HepG2 (cell line): ENCODE measurements around the gene RPUSD2. TPM values are rescaled to one million over a fixed set of nuclear protein-coding genes. Genes with fewer than 3 reads are reported as not detected.

ENCODE experiments used
- AHR ChIP-seq: IDR thresholded peaks from 2 replicates; pipeline ENCODE4 v1.6.1; 2018; ENCODE audit warnings: missing genetic modification reagents, missing compliant biosample characterization
- GABPA ChIP-seq, 2 experiments: IDR thresholded peaks; 2 replicates each; pipeline ENCODE4 v1.6.1; 2011 to 2016; ENCODE audit warnings: low read depth in 2 of 2, low read length in 1 of 2, missing biosample characterization in 1 of 2, missing genetic modification characterization in 1 of 2
- GATA4 ChIP-seq: sonication (generic); IDR thresholded peaks from 2 replicates; pipeline ENCODE4 v1.6.1; 2016; ENCODE audit warnings: antibody characterized with exemption, low read depth, borderline replicate concordance
- IRX3 ChIP-seq: sonication (generic); formaldehyde crosslinking; IDR thresholded peaks from 2 replicates; pipeline ENCODE4 v1.8.1; 2023; ENCODE audit warnings: mild to moderate bottlenecking, low read depth, missing genetic modification reagents, borderline replicate concordance
- KLF15 ChIP-seq: sonication (generic); formaldehyde crosslinking; IDR thresholded peaks from 2 replicates; pipeline ENCODE4 v1.8.1; 2023; ENCODE audit warnings: borderline replicate concordance, mild to moderate bottlenecking, inconsistent platforms, missing genetic modification reagents, mixed read lengths
- NKX3-1 ChIP-seq: sonication (generic); formaldehyde crosslinking; IDR thresholded peaks from 2 replicates; pipeline ENCODE4 v1.5.0; 2020; ENCODE audit warnings: missing genetic modification reagents
- NR2F6 ChIP-seq, 2 experiments: IDR thresholded peaks; 2 replicates each; pipeline ENCODE4 v1.6.1; 2016; ENCODE audit warnings: antibody characterized with exemption in 1 of 2, mild to moderate bottlenecking in 1 of 2
- TAF15 ChIP-seq: fragments of 200-400 bp; formaldehyde crosslinking; IDR thresholded peaks from one replicate; pipeline ENCODE4 v1.6.1; 2018; ENCODE audit warnings: mild to moderate bottlenecking, low read depth, low read length; ENCODE audit not compliant: poor library complexity, severe bottlenecking
- WIZ ChIP-seq: sonication (generic); formaldehyde crosslinking; IDR thresholded peaks from 2 replicates; pipeline ENCODE4 v1.5.1; 2020; ENCODE audit warnings: mild to moderate bottlenecking, missing genetic modification reagents
- XRCC5 ChIP-seq: fragments of 200-400 bp; formaldehyde crosslinking; optimal IDR thresholded peaks from 2 replicates; pipeline ENCODE3; 2017; ENCODE audit warnings: mild to moderate bottlenecking, low read length
- ZNF264 ChIP-seq: sonication (generic); formaldehyde crosslinking; IDR thresholded peaks from 2 replicates; pipeline ENCODE4 v1.4.0; 2020; ENCODE audit warnings: missing genetic modification reagents
- ZNF460 ChIP-seq: sonication (generic); formaldehyde crosslinking; IDR thresholded peaks from 2 replicates; pipeline ENCODE4 v1.5.1; 2020; ENCODE audit warnings: missing genetic modification reagents, mild to moderate bottlenecking, borderline replicate concordance
- ZNF468 ChIP-seq: sonication (generic); formaldehyde crosslinking; IDR thresholded peaks from 2 replicates; pipeline ENCODE4 v1.8.0; 2022; ENCODE audit warnings: mild to moderate bottlenecking, moderate library complexity, missing genetic modification reagents
- polyA plus RNA-seq, 8 experiments: library from polyadenylated mRNA; depleted of rRNA in 3 of 8; stranded (reverse) in 7 of 8; unstranded in 1 of 8; fragments of >200 nt; fragmentation: Illumina TruSeq in 4 of 8; extraction: Trizol in 4 of 8; gene quantifications; 2 replicates each; pipeline versions ENCODE4 v1.2.1 to v1.2.3, GENCODE V29; 2011 to 2016; ENCODE audit warnings: low read depth in 4 of 8, missing spikeins in 1 of 8, mixed read lengths in 1 of 8; ENCODE audit not compliant: insufficient read depth in 1 of 8
- total RNA-seq, 5 experiments: library from RNA; depleted of rRNA; stranded (reverse); fragments of >200 nt; fragmentation: Illumina TruSeq; extraction: Trizol; gene quantifications; 2 replicates each; pipeline ENCODE4 v1.2.3, GENCODE V29; 2016; ENCODE audit warnings: low read depth in 1 of 5
- TF ChIP-seq, protein P1 (sequence below): sonication (generic); formaldehyde crosslinking; IDR thresholded peaks from 2 replicates; pipeline ENCODE4 v1.5.0; 2020; ENCODE audit warnings: mild to moderate bottlenecking, missing genetic modification reagents
- TF ChIP-seq, protein P2 (sequence below): sonication (generic); formaldehyde crosslinking; IDR thresholded peaks from 2 replicates; pipeline ENCODE4 v1.4.0; 2020; ENCODE audit warnings: missing genetic modification reagents, borderline replicate concordance
- TF ChIP-seq, protein P3 (sequence below), 2 experiments: IDR thresholded peaks; 2 replicates each; pipeline ENCODE4 v1.6.1; 2011 to 2012; ENCODE audit warnings: low read length in 2 of 2, borderline replicate concordance in 1 of 2, low read depth in 1 of 2, mild to moderate bottlenecking in 1 of 2, moderate library complexity in 1 of 2
- TF ChIP-seq, protein P4 (sequence below): sonication (generic); formaldehyde crosslinking; IDR thresholded peaks from 2 replicates; pipeline ENCODE4 v1.4.0; 2020; ENCODE audit warnings: low read depth, mild to moderate bottlenecking, missing genetic modification reagents

Gene RPUSD2
- total and polyA plus RNA-seq, 2 of the 13 experiments (the other 11 are each of a cell fraction or from before 2014, with no cell fraction given), result 8.6 to 14.5 TPM

DNA sequence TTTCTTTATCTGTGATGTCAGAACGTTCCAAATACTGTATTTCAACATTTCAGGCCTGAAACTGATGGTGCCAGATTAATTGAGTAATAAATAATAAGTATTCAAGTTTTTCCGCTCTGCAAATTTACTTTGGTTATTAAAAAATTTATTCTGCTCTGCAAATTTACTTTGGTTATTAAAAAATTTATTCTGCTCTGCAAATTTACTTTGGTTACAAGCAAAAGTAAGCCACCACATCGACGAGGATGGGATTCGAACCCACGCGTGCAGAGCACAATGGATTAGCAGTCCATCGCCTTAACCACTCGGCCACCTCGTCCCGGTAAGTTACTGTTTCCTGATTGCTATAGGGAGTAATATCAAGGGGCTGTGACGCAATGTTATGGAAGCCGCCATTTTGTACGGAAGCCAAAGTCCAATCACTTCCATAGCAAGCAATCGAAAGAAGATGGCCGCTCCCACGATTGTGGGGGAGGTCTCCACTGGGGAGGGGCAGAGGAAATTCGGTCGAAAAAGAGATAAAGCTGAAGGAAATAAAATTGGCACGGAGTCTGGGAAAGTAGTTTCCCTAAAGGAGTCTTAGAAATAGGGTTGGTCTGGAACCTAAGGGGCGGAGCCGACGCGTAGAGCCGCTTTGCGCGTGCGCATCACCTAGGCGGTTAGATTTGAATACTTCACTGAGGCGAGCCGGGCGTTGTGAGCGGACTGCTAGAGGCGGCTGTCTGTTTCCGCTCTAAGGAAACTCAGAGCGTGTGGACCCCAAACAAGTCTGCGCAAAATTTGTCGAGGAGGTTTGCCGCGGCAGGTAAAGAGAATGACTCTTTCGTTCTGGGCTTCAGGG lies 24.7 kb downstream of the RPUSD2 start, which contains the start of gene KNL1 (continued):
- TF ChIP-seq, protein P1, sequence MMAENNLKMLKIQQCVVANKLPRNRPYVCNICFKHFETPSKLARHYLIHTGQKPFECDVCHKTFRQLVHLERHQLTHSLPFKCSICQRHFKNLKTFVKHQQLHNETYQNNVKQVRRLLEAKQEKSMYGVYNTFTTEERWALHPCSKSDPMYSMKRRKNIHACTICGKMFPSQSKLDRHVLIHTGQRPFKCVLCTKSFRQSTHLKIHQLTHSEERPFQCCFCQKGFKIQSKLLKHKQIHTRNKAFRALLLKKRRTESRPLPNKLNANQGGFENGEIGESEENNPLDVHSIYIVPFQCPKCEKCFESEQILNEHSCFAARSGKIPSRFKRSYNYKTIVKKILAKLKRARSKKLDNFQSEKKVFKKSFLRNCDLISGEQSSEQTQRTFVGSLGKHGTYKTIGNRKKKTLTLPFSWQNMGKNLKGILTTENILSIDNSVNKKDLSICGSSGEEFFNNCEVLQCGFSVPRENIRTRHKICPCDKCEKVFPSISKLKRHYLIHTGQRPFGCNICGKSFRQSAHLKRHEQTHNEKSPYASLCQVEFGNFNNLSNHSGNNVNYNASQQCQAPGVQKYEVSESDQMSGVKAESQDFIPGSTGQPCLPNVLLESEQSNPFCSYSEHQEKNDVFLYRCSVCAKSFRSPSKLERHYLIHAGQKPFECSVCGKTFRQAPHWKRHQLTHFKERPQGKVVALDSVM (CRISPR knock-in tag), result peak; percentile 55
- TF ChIP-seq GATA4 (0 out of 2 replicates have a peak, but pooled peaks have one; percentile 43), ZNF460 (no peak), TAF15 (no peak), NR2F6 (IDR thresholded peaks at IDR 0.05) (peak; percentile 23; the same call in 1 of the 2 replicates), NR2F6 (CRISPR knock-in tag; IDR thresholded peaks at IDR 0.05) (peak; percentile 42; the same call in 1 of the 2 replicates), GABPA (IDR thresholded peaks at IDR 0.05; ENCODE audit: low read depth, low read length) (no peak), GABPA (CRISPR knock-in tag; IDR thresholded peaks at IDR 0.05; ENCODE audit: low read depth) (peak; percentile 72), IRX3 (CRISPR knock-in tag) (peak; percentile 49; the same call in 1 of the 2 replicates), WIZ (CRISPR knock-in tag) (no peak), XRCC5 (peak; percentile 88), AHR (no peak), ZNF264 (peak; percentile 82), ZNF468 (CRISPR knock-in tag) (peak; percentile 18; the same call in 1 of the 2 replicates), NKX3-1 (CRISPR knock-in tag) (no peak; the same call in 1 of the 2 replicates), KLF15 (CRISPR knock-in tag) (no peak; the same call in 1 of the 2 replicates)
- TF ChIP-seq, protein P2, sequence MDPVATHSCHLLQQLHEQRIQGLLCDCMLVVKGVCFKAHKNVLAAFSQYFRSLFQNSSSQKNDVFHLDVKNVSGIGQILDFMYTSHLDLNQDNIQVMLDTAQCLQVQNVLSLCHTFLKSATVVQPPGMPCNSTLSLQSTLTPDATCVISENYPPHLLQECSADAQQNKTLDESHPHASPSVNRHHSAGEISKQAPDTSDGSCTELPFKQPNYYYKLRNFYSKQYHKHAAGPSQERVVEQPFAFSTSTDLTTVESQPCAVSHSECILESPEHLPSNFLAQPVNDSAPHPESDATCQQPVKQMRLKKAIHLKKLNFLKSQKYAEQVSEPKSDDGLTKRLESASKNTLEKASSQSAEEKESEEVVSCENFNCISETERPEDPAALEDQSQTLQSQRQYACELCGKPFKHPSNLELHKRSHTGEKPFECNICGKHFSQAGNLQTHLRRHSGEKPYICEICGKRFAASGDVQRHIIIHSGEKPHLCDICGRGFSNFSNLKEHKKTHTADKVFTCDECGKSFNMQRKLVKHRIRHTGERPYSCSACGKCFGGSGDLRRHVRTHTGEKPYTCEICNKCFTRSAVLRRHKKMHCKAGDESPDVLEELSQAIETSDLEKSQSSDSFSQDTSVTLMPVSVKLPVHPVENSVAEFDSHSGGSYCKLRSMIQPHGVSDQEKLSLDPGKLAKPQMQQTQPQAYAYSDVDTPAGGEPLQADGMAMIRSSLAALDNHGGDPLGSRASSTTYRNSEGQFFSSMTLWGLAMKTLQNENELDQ (CRISPR knock-in tag), result peak; percentile 56; the same call in 1 of the 2 replicates
- TF ChIP-seq, protein P3, sequence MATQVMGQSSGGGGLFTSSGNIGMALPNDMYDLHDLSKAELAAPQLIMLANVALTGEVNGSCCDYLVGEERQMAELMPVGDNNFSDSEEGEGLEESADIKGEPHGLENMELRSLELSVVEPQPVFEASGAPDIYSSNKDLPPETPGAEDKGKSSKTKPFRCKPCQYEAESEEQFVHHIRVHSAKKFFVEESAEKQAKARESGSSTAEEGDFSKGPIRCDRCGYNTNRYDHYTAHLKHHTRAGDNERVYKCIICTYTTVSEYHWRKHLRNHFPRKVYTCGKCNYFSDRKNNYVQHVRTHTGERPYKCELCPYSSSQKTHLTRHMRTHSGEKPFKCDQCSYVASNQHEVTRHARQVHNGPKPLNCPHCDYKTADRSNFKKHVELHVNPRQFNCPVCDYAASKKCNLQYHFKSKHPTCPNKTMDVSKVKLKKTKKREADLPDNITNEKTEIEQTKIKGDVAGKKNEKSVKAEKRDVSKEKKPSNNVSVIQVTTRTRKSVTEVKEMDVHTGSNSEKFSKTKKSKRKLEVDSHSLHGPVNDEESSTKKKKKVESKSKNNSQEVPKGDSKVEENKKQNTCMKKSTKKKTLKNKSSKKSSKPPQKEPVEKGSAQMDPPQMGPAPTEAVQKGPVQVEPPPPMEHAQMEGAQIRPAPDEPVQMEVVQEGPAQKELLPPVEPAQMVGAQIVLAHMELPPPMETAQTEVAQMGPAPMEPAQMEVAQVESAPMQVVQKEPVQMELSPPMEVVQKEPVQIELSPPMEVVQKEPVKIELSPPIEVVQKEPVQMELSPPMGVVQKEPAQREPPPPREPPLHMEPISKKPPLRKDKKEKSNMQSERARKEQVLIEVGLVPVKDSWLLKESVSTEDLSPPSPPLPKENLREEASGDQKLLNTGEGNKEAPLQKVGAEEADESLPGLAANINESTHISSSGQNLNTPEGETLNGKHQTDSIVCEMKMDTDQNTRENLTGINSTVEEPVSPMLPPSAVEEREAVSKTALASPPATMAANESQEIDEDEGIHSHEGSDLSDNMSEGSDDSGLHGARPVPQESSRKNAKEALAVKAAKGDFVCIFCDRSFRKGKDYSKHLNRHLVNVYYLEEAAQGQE (IDR thresholded peaks at IDR 0.05; ENCODE audit: borderline replicate concordance in 1 of 2, low read depth in 1 of 2, low read length in 2 of 2), result no peak
- TF ChIP-seq, protein P4, sequence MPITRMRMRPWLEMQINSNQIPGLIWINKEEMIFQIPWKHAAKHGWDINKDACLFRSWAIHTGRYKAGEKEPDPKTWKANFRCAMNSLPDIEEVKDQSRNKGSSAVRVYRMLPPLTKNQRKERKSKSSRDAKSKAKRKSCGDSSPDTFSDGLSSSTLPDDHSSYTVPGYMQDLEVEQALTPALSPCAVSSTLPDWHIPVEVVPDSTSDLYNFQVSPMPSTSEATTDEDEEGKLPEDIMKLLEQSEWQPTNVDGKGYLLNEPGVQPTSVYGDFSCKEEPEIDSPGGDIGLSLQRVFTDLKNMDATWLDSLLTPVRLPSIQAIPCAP, result no peak
